Right kidney (tissue), 1 donor: Measurements from ENCODE around the gene APOD.
"Not testable (repeated sequence)": the region's sequence is repeated elsewhere in the genome, so short reads cannot be mapped to it uniquely, and the experiment has no call there.

Experiments used
- DNase-seq: peaks from one replicate; pipeline ENCODE4 v3.0.0-alpha.2; 2016

The APOD gene

DNA sequence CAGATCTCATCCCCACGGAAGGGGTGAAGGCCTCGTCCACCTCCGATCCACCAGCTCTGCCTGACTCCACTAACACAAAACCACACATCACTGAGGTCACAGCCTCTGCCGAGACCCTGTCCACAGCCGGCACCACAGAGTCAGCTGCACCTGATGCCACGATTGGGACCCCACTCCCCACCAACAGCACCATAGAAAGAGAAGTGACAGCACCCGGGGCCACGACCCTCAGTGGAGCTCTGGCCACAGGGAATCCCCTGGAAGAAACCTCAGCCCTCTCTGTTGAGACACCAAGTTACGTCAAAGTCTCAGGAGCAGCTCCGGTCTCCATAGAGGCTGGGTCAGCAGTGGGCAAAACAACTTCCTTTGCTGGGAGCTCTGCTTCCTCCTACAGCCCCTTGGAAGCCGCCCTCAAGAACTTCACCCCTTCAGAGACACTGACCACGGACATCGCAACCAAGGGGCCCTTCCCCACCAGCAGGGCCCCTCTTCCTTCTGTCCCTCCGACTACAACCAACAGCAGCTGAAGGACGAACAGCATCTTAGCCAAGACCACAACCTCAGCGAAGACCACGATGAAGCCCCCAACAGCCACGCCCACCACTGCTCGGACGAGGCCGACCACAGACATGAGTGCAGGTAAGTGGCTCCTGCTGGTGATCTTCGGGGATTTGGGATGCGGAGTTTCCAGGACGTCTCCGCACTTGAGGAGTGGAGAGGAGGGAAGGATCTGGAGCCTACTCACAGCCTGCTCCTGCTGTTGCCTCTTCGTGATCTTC lies 36.0 kb upstream of the APOD start:
- not testable (repeated sequence) for DNase-seq

DNA sequence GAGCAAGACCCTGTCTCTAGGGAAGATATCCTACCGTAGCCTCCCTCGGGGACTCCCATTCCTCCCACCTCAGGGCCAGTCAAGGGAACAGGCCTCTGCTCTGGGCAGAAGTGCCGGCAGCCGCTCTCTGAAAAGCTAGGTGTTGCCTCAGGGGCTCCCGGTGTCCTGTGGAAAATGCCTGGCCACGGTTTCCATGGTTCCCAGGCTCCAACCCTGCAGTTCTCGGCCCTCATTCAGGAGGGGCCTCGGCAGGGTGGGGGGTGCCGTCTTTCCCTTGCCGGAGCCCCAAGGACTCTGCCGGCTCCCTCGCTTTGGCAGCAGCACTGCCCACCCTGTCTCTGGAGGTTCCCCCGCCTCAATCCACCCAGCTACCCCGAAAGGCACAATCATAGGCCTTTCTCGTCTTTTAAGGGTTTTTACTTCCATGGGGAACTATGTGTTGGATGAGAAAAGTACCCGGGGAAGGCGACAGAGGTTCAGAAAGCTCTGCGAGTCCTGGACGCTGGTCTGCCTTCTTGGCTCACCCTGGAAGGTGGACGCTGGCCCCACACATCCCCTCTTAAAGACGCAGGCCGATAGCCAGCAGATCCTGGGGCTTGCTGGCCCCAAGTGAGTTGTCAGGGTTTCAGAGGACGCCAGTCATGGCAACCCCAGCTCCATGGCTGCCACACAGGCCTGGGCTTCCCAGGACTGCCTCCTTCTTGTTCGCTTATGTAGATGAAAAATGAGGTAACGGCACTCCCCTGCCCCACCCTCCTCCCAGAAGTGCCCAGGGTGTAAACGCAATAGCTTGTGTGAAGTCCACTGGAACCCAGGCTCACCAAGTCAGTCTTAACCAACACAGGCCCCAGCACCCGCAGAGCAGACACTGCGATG lies 34.3 kb upstream of the APOD start:
- peak; percentile 56 for DNase-seq

DNA sequence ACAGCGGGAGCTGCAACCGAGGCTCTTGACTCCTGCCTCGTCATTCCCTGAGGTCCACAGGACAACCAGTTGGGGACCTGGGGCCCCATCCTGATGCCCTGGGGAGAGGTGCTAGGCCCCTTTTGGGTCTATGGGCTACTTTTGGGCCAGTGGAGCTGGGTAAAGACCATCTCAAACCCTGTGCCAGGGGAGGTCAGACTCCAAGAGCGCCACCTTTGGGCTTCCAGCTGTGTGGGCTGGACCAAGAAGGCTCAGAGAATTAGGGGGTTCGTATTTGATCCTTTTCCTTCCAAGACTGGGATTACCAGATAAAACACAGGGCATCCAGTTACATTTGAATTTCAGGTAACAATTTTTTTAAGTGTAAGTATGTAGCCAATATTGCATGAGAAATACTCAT lies 33.4 kb upstream of the APOD start:
- not testable (repeated sequence) for DNase-seq

DNA sequence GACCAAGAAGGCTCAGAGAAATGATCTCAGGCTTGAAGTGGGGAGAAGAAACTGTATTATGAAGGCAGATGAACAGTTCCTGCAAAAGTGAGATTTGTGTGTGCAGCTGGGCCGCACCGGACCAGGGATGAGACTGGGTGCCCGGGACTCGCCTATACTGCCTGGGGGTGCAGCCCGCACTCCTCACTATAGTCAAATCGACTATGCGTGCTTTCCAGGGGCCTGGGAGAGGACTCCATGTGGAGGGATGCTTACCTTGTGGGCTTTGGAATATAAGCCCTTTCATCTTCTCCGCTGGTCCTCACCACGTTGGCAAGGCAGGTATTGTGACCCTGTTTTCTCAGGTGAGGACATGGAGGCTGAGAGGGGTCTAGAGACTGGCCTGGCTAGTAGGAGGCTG lies 32.9 kb upstream of the APOD start:
- no peak for DNase-seq

DNA sequence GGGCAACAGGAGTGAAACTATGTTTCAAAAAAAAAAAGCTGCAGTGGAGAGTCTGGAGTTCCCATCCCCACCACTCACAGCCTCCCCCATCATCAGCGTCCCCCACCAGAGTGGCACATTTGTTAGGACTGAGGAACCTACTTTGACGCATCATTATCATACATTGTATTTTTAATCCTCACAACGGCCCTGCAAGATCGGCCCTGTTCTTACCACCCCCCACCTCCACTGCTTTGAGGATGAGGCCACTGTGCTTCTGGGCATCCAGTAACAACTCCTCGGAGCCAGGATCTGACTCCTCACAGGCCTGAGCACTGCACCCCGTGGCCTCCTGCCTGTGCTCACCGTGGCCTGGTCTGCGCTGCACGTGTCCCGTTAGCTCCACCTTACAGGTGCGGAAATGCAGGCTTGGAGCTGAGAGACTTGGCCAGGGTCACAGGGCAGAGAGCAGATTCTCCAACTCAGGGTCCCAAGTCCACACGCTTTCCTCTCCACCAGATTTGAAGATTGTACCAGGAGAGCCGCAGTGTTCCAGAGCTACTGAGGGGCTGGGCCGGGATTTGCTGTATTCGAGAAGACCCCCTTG lies 32.3 kb upstream of the APOD start:
- not testable (repeated sequence) for DNase-seq

DNA sequence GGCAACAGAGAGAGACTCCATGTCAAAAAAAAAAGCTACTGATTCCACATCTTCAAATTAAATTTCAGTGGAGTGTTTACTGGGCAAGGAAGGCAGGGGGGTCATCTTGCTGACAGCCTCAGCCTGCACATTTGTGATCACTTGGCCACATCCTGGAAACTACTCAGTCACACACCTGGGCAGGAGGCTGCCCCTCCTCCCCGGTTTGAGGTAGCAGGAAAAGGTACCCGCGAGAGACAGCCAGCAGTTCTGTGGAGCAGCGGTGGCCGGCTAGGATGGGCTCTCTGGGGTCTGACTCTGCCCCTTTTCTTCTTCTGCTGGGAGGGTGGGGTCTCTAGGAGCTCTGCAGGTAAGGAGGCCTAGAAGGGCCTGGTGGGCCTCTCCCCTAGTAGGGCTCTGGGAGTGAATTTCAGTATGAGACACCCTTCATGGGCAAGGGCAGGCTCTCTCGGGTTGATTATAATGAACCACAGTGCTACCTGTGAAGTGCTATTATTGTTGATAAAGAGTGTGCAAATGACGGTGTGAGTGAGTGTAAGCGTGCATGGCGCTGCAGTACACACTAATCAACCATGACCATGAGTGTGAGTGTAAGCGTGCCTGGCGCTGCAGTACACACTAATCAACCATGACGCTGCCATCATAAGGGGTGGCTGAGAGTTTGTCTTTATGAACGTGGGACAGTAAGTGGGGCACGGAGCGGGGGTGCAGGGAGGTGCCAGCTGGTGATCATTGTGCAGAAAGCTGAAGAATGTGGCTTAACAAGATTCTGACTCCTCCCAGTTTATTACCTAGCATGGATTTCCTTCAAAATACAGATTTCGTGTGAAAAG lies 31.1 kb upstream of the APOD start:
- DNase-seq: peak; percentile 32

DNA sequence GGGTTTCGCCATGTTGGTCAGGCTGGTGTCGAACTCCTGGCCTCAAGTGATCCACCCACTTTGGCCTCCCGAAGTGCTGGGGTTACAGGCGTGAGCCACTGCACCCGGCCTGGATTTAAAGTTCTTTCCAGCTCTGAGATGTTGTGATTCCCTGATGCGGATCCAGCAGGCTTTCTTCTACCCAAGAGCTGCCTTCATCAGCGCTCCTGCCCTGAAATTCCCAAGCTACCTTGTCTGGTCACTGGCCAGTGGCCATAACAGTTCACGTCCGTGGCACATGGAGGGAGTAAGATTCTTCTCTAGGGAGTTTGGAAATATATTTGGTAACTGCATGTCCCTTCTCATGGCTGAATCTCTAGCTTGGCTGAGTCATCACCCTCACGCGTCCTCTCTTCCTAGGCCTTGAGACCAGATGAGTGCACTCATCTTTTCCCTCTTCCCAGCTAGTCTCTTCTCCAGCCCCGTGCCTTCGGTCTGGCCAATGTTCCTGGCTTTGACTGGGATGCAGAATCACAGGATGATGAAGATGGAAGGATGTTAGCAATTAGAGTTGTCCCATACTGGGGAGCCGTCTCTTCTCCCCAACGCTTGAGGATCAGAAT lies 29.8 kb upstream of the APOD start:
- no peak for DNase-seq

DNA sequence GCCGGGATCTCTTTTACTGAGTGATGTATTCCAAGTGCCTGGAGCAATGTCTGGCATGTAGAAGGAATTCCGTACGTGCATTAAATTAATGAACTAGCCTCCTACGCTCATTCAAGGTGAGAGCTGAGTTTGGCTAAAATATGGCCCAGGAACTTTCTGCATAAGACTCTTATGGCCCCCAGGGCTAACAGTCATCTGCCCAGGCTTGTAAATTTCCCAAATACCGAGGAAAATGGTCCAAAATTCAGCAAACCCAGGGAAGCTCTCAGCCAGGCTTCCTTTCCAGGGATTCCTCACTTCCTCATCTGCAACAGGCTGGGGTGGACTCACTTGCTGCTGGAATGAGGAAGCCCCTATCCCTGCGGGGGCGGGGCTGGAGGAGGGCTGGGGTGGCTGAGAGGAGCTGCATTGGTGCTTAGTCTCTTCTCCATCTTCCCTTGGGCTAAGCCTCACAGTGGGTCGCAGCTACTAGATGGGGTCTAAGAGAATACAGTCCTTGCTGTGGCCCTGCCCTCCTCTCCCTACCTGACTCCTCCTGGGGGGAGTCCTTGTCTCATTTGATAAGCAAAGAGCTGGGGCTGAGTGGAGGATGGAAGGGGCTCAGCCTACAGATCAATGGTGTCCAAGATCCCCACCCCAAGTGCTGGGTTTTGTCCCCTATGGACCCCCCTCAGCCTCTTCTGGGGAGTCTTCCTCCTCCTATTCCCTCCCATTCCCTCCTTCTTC lies 28.5 kb upstream of the APOD start:
- DNase-seq: peak; percentile 27

DNA sequence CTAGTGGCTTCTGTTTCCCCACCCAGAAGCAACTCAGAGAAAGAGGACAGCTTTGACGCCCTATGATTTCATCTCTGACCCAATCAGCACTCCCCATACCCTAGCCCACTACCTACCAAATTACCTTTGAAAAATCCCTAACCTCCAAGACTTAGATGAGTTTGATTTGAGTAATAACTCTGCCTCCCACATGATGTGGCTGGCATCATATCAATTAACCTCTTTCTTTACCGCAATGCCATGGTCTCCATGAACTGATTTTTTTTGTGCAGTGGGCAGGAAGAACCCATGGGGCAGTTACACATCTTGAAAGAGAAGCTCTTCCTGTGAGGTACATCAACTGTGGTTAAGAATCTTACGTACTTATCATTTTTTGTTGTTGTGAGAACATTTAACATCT lies 25.5 kb upstream of the APOD start:
- DNase-seq: no peak

DNA sequence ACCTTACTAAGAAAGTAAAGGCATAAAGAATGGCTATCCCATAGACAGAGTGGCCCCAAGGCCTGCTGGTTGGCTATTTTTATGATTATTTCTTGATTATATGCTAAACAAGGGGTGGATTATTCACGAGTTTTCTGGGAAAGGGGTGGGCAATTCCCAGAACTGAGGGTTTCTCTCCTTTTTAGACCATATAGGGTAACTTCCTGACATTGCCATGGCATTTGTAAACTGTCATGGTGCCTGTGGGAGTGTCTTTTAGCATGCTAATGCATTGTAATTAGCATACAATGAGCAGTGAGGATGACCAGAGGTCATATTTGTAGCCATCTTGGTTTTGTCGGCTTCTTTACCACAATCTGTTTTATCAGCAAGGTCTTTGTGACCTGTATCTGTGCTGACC lies 18.0 kb upstream of the APOD start:
- not testable (repeated sequence) for DNase-seq

DNA sequence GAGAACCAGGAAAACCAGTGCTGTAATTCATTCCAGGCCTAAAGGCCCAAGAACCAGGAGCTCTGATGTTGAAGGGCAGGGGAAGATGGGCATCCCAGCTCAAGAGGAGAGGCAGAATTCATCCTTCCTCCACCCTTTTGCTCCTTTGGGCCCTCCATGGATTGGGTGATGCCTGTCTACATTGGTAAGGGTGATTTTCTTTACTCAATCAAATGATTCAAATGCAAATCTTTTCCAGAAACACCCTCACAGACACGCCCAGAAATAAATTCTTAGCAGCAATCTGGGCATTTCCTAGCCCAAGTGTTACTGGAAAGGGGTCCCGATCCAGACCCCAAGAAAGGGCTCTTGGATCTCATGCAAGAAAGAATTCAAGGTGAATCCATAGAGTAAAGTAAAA lies 17.6 kb upstream of the APOD start:
- no peak for DNase-seq

DNA sequence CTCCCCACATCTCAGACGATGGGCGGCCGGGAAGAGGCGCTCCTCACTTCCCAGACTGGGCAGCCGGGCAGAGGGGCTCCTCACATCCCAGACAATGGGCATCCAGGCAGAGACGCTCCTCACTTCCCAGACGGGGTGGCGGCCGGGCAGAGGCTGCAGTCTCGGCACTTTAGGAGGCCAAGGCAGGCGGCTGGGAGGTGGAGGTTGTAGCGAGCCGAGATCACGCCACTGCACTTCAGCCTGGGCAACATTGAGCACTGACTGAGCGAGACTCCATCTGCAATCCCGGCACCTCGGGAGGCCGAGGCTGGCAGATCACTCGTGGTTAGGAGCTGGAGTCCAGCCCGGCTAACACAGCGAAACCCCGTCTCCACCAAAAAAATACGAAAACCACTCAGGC lies 16.2 kb upstream of the APOD start:
- DNase-seq: not testable (repeated sequence)

DNA sequence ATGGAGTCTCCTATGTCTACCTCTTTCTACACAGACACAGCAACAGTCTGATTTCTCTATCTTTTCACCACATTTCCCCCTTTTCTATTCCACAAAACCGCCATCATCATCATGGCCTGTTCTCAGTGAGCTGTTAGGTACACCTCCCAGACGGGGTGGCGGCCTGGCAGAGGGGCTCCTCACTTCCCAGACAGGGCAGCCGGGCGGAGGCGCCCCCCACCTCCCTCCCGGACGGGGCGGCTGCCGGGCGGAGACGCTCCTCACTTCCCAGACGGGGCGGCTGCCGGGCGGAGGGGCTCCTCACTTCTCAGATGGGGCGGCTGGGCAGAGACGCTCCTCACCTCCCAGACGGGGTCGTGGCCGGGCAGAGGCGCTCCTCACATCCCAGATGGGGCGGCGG lies 15.8 kb upstream of the APOD start:
- not testable (repeated sequence) for DNase-seq

DNA sequence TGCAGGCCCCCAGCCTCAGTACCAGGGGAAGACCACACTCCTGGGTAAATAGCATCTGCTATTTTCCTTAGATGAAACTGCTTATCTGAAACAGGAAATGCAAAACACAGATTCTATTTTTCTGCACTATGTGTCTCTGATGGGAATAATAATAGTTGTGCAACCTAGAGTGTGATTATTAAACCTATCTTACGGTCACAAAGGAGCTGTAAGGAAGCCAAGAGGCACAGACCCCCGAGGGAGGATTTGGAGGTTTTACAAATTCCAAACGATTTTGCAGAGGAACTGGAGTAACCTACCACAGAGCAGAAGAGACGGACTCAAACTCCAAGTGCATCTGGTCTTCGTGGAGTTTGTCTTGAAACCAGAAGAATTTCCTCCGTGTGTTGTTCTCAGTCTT lies 14.1 kb upstream of the APOD start:
- DNase-seq: no peak

DNA sequence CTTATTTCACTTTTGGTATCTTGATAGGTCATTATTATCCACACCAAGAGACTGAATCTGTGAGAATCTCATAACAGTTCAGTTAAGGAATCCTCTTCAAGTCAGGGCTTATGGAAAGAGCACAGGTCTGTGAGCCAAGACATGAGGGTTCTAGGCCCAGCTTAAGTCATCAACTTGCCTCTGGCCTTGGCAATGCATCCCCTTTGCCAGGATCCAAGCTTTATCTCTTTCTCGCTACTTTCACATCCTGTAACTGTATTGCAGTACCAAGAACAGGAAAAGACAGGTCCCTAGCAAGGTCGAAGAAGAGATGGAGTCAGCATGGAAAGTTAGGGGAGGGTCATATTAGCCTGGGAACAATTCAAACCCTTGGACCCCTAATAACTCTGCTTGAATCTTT lies 13.5 kb upstream of the APOD start:
- DNase-seq: no peak

DNA sequence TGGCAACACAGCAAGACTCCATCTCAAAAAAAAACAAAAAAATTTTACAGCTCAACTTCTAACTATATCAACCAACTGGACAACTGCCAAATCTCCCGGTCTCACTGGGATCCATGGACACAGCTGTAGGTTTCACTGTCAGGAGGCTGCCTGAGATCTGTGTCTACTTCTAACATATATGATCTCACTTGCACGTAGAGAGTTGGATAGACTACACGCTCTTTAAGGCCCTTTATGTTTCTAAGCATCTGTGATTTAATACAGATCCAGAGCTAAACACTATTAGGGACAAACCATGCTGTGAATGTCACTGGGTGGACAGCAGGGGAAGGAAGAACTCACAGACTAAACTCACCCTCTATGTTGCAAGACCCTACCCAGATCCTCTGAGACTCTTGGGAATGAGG lies 13.0 kb upstream of the APOD start:
- DNase-seq: no peak

DNA sequence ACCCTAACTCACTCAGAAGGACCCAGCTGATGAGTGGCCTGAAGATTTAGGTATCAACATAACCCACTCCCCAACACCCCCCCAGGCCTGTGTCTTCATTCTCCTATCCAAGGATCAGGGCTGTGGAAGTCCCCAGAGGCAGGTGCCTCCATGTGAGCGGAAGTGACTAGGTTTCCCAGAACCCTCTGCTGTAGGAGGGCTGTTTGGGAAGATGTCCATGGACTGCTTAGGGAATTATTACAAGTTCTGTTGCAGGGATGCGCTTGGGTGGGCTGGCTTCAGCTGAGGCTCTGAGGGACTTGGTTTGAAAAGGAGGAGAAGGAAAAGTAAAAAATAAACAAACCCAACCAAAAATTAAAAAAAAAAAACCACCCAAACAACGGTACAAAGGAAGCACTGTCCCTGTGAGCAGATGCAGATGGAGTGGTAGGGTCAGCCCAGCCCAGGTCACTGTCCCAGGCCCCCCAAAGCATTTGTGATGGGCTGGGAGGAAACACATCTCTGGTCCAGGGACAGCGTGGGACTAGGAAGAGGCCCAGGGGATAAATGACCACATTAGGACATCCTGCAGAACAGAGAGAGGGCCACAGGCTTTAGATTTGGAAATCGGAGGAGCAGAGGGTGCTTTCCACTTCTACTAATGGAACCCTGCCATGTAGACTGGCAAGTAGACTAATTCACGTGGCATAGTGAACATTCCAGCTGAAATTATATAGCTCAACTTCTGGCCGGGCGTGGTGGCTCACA lies 12.2 kb upstream of the APOD start:
- DNase-seq: no peak

DNA sequence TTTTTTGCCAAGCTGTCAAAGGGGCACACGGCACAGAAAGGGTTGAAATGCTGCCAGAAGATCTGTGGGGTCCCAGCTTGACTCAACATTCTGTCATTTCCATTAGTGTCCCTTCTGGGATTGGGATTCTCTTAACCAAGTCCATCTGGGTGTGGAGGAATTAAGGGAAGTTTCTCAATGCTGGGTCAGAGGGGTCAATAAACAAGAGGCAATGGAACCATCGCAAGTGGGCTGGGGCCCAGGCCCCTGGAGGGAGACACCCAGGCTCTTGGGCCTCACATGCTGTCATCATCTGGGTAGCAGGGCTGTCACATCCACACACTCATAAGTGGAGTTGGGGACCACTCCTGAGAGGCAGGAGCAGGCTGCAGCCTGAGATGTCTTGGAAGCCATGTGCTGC lies 8.1 kb upstream of the APOD start:
- DNase-seq: no peak

DNA sequence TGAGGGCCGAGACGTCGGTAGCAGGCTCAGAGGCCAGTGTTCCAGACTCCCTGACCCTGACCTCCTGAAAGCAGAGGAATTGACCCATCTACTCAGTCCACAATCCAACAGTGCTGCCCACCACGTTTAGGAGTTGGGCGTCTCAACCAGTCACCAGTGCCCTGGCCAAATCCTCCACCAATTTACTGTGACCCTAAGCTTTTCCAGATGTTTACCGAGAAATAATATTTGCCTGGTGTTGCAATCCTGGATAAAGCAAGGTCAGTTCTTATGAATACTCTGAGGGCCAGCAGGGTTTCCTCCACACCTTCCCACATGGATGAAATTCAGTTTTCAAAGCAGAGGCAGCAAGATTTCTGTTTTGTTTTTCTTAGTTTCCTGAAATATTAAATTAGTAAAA lies 7.5 kb upstream of the APOD start:
- DNase-seq: no peak

DNA sequence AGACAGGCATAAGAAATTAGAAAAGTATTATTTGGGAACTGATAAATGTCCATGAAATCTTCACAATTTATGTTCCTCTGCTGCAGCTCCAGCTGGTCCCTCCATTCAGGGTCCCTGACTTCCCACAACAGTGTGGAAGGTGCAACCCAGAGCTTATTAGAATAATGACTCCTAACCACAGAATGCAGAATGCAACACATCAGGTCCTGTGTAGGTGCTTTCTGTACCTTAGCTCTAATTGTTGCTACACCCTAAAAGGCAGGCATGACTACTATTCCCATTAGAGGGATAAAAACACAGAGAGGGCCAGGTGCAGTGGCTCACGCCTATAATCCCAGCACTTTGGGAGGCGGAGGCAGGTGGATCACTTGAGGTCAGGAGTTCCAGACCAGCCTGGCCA lies 6.6 kb upstream of the APOD start:
- not testable (repeated sequence) for DNase-seq

DNA sequence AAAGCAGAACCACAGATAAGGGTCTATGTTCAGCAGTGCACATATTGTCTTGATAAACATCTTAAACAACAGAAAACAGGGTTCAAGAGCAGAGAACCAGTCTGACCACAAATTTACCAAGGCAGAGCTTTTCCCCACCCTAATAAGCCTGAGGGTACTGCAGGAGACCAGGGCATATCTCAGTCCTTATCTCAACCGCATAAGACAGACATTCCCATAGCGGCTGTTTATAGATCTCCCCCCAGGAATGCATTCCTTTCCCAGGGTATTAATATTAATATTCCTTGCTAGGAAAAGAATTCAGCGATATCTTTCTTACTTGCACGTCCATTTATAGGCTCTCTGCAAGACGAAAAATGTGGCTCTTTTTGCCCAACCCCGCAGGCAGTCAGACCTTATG lies 6.1 kb upstream of the APOD start:
- DNase-seq: not testable (repeated sequence)
